SK-N-SH treated with all-trans-retinoic acid at 6 μM for 48 hours (cell line): ENCODE measurements around the gene TMC2.

ENCODE experiments used
- ARNTL ChIP-seq: fragments of 450-650 bp; formaldehyde crosslinking; IDR thresholded peaks from 2 replicates; pipeline ENCODE4 v1.5.0; 2020; ENCODE audit warnings: low read depth, mild to moderate bottlenecking, moderate library complexity, borderline replicate concordance
- POU6F1 ChIP-seq: fragments of 250-450 bp; sonication (Bioruptor Pico); IDR thresholded peaks from 2 replicates; pipeline ENCODE4 v1.8.0; 2021; ENCODE audit warnings: low read depth, mild to moderate bottlenecking, moderate library complexity, borderline replicate concordance
- ZFP3 ChIP-seq: fragments of 250-450 bp; sonication (Bioruptor Pico); IDR thresholded peaks from 2 replicates; pipeline ENCODE4 v1.5.0; 2020; ENCODE audit warnings: mild to moderate bottlenecking, moderate library complexity
- ZNF70 ChIP-seq: fragments of 450-650 bp; formaldehyde crosslinking; IDR thresholded peaks from 2 replicates; pipeline ENCODE4 v1.5.0; 2020; ENCODE audit warnings: mild to moderate bottlenecking, moderate library complexity

GRCh38 chr20:2657241-2657640 is 120.9 kb downstream of the TMC2 start:
- TF ChIP-seq ARNTL (CRISPR knock-in tag) (no peak), ZNF70 (CRISPR knock-in tag) (no peak), POU6F1 (CRISPR knock-in tag) (no peak), ZFP3 (CRISPR knock-in tag) (no peak)
